ENCODE measurements around the gene BUB3. TPM values are rescaled to one million over a fixed set of nuclear protein-coding genes. Genes with fewer than 3 reads are reported as not detected.

The BUB3 gene
- total and polyA plus RNA-seq, 2 of the 13 experiments (the other 11 are each of a cell fraction or from before 2014, with no cell fraction given) = 174 to 188 TPM

DNA sequence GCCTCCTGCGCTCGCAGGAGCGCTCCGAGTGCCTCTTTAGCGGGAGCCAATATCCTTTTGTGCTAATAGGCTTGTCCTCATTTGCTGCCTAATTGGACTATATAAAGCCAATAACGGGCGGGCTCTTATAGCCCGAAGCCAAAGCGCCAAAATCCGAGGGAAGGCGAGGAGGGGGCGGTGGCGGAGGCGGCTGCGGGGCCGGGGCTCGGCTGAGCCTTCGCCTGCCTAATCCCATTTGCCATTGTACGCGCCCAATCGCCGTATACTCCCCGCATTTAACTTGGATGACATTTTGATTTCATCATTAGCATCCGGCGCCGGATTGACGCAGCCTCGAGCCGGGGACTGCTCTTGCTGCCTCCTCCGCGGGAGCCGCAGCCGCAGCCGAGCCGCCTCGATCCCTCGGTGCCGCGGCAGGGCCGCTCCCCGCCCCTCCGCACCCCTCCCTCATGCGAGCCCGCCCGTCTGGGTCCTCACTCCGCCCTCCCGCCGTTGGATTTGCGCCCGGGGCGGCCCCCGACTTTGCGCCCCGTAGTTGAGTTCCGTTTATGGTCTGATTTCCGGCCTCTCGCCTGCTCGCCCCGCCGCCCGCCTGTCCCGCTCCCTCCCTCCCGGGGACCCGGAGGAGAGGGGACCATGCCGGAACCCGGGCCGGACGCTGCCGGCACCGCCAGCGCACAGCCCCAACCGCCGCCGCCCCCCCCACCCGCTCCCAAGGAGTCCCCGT is 18.6 kb upstream of the BUB3 start, which contains the start of gene HMX3:
HMX3 (plus strand) TSS at position 556 of the 727 bp plus-strand sequence; CDS start at position 637, 81 bp downstream.
- H3K36me3 ChIP-seq (replicated peaks in 1 of 2; ENCODE audit: control insufficient read depth in 1 of 2, insufficient read depth in 2 of 2, low read length in 2 of 2) = no peaks in the 10 kb centered on the region
- in situ Hi-C loops (cut with HindIII; ENCODE audit: extremely low pct_ligation_motif_present, low pct_unique_long_range_greater_than_20kb) (no loop called here), intact Hi-C loops (cut with micrococcal nuclease; ENCODE audit: unreplicated experiment) (loop anchor here (5.0 kb wide), 1 partner anchor 132 kb away; no protein-coding TSS in a partner anchor)
- H3K9ac ChIP-seq (ENCODE audit: insufficient read depth, low read depth, low read length) = no peak within 1 kb of the TSS
- POLR2A ChIA-PET = no interaction called here
- no peaks in the 10 kb centered on the region for H3K9me3 ChIP-seq (ENCODE audit: low read length)
- H3K4me1 ChIP-seq (ENCODE audit: insufficient read depth, low read length) = peaks cover 56% of the 10 kb centered on the region
- DNase-seq (ENCODE audit: low spot score) (no peak), FAIRE-seq (no peak), ATAC-seq (no peak)
- peak within 1 kb of the TSS; percentile 27 to 61 (median 40); a peak in 5 of 6 replicates for H3K4me3 ChIP-seq (replicated peaks in 1 of 3; ENCODE audit: insufficient read depth in 1 of 3, low read depth in 2 of 3, low read length in 3 of 3)
- H3K27ac ChIP-seq (ENCODE audit: extremely low read length, insufficient read depth, low read length) = no peak within 1 kb of the TSS
- H4K20me1 ChIP-seq (ENCODE audit: insufficient read depth, low read length) = peaks cover 6% of the 10 kb centered on the region; the same call in 1 of the 2 replicates
- H2AFZ ChIP-seq (ENCODE audit: low read length) = no peak within 1 kb of the TSS
- H3K27me3 ChIP-seq (ENCODE audit: control insufficient read depth in 1 of 2, insufficient read depth in 2 of 2, low read length in 2 of 2) = peaks cover 15 to 84% of the 10 kb centered on the region in 2 experiments; a peak in 4 of 5 replicates
- peak within 1 kb of the TSS; percentile 69 for H3K4me2 ChIP-seq (ENCODE audit: low read depth, low read length)
- 24% methylated on average over 24 of the region's 76 CpGs for WGBS (ENCODE audit: low lambda C conversion rate)
- no peaks in the 10 kb centered on the region for H3K79me2 ChIP-seq (ENCODE audit: insufficient read depth, low read length)
- CTCF ChIA-PET (ENCODE audit: low intra/inter-chr PET ratio, low total read pairs) = no interaction called here
- BruUV-seq (replicated peaks) = no TSS peak
- TF ChIP-seq, protein P1, sequence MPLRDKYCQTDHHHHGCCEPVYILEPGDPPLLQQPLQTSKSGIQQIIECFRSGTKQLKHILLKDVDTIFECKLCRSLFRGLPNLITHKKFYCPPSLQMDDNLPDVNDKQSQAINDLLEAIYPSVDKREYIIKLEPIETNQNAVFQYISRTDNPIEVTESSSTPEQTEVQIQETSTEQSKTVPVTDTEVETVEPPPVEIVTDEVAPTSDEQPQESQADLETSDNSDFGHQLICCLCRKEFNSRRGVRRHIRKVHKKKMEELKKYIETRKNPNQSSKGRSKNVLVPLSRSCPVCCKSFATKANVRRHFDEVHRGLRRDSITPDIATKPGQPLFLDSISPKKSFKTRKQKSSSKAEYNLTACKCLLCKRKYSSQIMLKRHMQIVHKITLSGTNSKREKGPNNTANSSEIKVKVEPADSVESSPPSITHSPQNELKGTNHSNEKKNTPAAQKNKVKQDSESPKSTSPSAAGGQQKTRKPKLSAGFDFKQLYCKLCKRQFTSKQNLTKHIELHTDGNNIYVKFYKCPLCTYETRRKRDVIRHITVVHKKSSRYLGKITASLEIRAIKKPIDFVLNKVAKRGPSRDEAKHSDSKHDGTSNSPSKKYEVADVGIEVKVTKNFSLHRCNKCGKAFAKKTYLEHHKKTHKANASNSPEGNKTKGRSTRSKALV (CRISPR knock-in tag; IDR thresholded peaks at IDR 0.05) = peak; percentile 91
- no peak for TF ChIP-seq ZBTB20 (CRISPR knock-in tag; IDR thresholded peaks at IDR 0.05; ENCODE audit: borderline replicate concordance, low read depth)
- no peak for TF ChIP-seq ZNF816 (CRISPR knock-in tag; IDR thresholded peaks at IDR 0.05; ENCODE audit: borderline replicate concordance)
- 0 out of 2 replicates have a peak, but pooled peaks have one; percentile 29 for TF ChIP-seq SRF (IDR thresholded peaks at IDR 0.05; ENCODE audit: low read depth, low read length)
- TF ChIP-seq, protein P2, sequence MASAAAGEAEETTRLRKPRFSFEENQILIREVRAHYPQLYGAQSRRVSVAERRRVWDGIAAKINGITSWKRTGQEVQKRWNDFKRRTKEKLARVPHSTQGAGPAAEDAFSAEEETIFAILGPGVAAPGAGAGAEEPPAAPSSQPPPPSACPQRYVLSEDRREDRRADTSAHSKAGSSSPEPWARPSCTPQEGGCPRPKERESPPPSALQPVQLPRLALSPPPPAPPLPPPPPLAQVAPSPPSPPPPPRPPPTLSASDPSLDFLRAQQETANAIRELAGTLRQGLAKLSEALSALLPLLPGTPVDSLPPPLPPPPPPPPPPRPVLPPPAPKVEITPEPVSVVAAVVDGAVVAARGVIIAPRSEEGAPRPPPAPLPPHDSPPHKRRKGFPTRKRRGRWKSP (CRISPR knock-in tag; IDR thresholded peaks at IDR 0.05) = peak; percentile 52; the same call in 1 of the 2 replicates
- TF ChIP-seq MED13 (CRISPR knock-in tag; IDR thresholded peaks at IDR 0.05) = no peak
- TF ChIP-seq MTF2 (CRISPR knock-in tag; IDR thresholded peaks at IDR 0.05; ENCODE audit: borderline replicate concordance) = peak; percentile 60; the same call in 1 of the 2 replicates
- TF ChIP-seq ARNT (IDR thresholded peaks at IDR 0.05) = no peak
- TF ChIP-seq, protein P3, sequence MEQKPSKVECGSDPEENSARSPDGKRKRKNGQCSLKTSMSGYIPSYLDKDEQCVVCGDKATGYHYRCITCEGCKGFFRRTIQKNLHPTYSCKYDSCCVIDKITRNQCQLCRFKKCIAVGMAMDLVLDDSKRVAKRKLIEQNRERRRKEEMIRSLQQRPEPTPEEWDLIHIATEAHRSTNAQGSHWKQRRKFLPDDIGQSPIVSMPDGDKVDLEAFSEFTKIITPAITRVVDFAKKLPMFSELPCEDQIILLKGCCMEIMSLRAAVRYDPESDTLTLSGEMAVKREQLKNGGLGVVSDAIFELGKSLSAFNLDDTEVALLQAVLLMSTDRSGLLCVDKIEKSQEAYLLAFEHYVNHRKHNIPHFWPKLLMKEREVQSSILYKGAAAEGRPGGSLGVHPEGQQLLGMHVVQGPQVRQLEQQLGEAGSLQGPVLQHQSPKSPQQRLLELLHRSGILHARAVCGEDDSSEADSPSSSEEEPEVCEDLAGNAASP (CRISPR knock-in tag; IDR thresholded peaks at IDR 0.05; ENCODE audit: borderline replicate concordance) = no peak
- no peak for TF ChIP-seq ZNF205 (CRISPR knock-in tag; IDR thresholded peaks at IDR 0.05)
- TF ChIP-seq STAG1 (CRISPR knock-in tag; IDR thresholded peaks at IDR 0.05) = no peak
- TF ChIP-seq, protein P4, sequence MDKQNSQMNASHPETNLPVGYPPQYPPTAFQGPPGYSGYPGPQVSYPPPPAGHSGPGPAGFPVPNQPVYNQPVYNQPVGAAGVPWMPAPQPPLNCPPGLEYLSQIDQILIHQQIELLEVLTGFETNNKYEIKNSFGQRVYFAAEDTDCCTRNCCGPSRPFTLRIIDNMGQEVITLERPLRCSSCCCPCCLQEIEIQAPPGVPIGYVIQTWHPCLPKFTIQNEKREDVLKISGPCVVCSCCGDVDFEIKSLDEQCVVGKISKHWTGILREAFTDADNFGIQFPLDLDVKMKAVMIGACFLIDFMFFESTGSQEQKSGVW (CRISPR knock-in tag; IDR thresholded peaks at IDR 0.05; ENCODE audit: borderline replicate concordance) = no peak
- no peak for TF ChIP-seq ZNF354B (CRISPR knock-in tag; IDR thresholded peaks at IDR 0.05)
- TF ChIP-seq, protein P5, sequence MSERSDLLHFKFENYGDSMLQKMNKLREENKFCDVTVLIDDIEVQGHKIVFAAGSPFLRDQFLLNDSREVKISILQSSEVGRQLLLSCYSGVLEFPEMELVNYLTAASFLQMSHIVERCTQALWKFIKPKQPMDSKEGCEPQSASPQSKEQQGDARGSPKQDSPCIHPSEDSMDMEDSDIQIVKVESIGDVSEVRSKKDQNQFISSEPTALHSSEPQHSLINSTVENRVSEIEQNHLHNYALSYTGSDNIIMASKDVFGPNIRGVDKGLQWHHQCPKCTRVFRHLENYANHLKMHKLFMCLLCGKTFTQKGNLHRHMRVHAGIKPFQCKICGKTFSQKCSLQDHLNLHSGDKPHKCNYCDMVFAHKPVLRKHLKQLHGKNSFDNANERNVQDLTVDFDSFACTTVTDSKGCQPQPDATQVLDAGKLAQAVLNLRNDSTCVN (CRISPR knock-in tag; IDR thresholded peaks at IDR 0.05; ENCODE audit: borderline replicate concordance) = no peak
- TF ChIP-seq JDP2 (CRISPR knock-in tag; IDR thresholded peaks at IDR 0.05; ENCODE audit: borderline replicate concordance) = no peak

Measured in HepG2 (cell line).